Motor neuron (in vitro differentiated cells): Measurements from ENCODE around the gene DCAF8L2. TPM values are rescaled to one million over a fixed set of nuclear protein-coding genes. Genes with fewer than 3 reads are reported as not detected.
"Not testable (repeated sequence)": the region's sequence is repeated elsewhere in the genome, so short reads cannot be mapped to it uniquely, and the experiment has no call there.

Experiments used
- ATAC-seq, 8 experiments: fragments of 200-7000 bp; cut with Tn5 transposase; replicated peaks in 6 of 8; 2 replicates each; pipeline ENCODE4 v1.8.0; 2021; ENCODE audit warnings: mild to moderate bottlenecking in 8 of 8, moderate library complexity in 8 of 8
- H3K27ac ChIP-seq, 2 donors: fragments of 250-450 bp; sonication (Bioruptor Pico); 2 replicates each; pipeline ENCODE4 v1.9.0; 2021; ENCODE audit warnings: antibody characterized with exemption in 2 of 2, mild to moderate bottlenecking in 2 of 2, moderate library complexity in 1 of 2
- H3K4me1 ChIP-seq, 2 donors: fragments of 250-450 bp; sonication (Bioruptor Pico); replicated peaks in 1 of 2; 2 replicates each; pipeline ENCODE4 v1.6.1; 2021; ENCODE audit warnings: antibody characterized with exemption in 2 of 2, mild to moderate bottlenecking in 2 of 2, moderate library complexity in 1 of 2
- H3K4me3 ChIP-seq, 5 donors: fragments of 250-450 bp; sonication (Bioruptor Pico); 2 replicates each; pipeline ENCODE4 v1.9.0; 2021; ENCODE audit warnings: antibody characterized with exemption in 5 of 5, mild to moderate bottlenecking in 5 of 5, moderate library complexity in 4 of 5
- WGBS, 10 experiments: fragments of 450-650 bp; shearing (Covaris generic); methylation state at CpG; one replicate each; pipeline ENCODE4 v1.0.0; 2022; 5-methylcytosine and 5-hydroxymethylcytosine counted together
- in situ Hi-C, 9 experiments: fragments of 400-800 bp; cut with MboI; loops; one replicate each; pipeline ENCODE4 v1.15.0; 2021; ENCODE audit warnings: low sequenced_read_pairs in 9 of 9, low pct_unique_long_range_greater_than_20kb in 2 of 9; ENCODE audit not compliant: unreplicated experiment in 9 of 9
- total RNA-seq, 8 experiments: library from RNA; unstranded; fragments of 300-600 nt; gene quantifications; 2 replicates each; pipeline versions ENCODE4 v1.2.3 to v1.2.4, GENCODE V29; 2022

Gene DCAF8L2
- total RNA-seq, 8 experiments from 2014 or later = 0.05 to 0.24 (median 0.14) TPM; not detected in 5

DNA sequence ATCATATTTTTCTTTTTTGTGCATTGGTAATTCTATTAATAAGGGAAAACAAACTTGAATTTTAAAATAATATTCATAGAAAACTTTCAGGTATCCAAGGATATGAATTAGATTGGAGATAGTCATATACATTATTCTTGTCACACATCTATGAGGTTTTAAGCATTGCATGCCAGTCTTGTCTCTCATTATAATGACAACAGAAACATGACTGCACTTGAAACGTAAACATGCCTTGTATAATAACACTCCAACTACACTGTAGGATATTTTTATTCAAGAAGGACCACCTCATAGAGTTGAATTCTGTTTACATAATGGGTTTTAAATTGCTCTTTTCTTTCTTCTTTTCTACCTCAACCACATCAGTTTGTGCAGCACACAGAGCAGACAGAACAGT, 104.5 kb downstream of the DCAF8L2 start:
- no peaks in the 10 kb centered on the region for H3K4me1 ChIP-seq
- ATAC-seq = no peak
- no peak overlapping the region for H3K27ac ChIP-seq
- WGBS, 10 experiments = 0 to 55% methylated on average over 1 of the region's 1 CpG; no CpG with 5 or more reads in 8 of the 10 experiments
- no peak overlapping the region for H3K4me3 ChIP-seq
- in situ Hi-C loops = no loop called here

DNA sequence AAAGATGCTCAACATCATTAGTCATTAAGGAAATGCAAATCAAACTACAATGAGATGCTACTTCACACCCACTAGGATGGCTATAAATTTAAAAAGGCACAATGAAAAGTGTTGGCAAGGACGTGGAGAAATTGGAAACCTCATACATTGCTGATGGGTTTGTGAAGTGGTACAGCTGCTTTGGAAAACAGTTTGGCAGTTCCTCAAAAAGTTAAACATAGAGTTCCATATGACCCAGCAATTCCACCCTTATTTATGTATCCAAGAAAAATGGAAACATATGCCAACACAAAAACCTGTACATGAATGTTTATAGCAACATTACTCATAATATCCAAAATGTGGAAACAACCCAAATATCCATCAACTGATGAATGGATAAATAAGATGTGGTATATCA, 116.4 kb downstream of the DCAF8L2 start:
- in situ Hi-C loops = no loop called here
- Histone ChIP-seq H3K4me1 (no peaks in the 10 kb centered on the region), H3K27ac (no peak overlapping the region), H3K4me3 (no peak overlapping the region)
- ATAC-seq = no peak
- WGBS, 10 experiments = 0 to 50% (median 0%) methylated on average over 1 of the region's 1 CpG; no CpG with 5 or more reads in 5 of the 10 experiments

DNA sequence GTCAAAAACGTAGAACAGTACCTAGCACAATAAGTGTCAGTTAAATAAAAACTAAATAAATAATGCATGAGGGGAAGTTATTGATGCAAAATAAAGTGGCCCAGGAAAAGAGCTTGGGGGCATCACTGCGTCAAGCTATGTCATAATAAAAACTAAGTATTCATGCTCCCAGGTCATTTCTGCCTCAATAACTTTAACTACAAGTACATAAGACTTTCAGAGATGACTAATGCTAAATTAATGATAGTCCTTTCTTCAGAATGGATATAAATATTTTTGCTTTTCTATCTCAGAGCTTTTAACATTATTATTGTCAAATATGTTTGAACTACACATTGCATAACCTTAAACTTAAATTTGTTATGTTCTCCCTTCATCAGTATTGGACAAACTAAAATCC, 125.5 kb downstream of the DCAF8L2 start:
- in situ Hi-C loops = no loop called here
- Histone ChIP-seq H3K27ac (no peak overlapping the region), H3K4me1 (no peaks in the 10 kb centered on the region), H3K4me3 (no peak overlapping the region)
- WGBS, 10 experiments = 0 to 88% (median 52%) methylated on average over 1 to 2 of the region's 2 CpGs; no CpG with 5 or more reads in 5 of the 10 experiments
- ATAC-seq = no peak

DNA sequence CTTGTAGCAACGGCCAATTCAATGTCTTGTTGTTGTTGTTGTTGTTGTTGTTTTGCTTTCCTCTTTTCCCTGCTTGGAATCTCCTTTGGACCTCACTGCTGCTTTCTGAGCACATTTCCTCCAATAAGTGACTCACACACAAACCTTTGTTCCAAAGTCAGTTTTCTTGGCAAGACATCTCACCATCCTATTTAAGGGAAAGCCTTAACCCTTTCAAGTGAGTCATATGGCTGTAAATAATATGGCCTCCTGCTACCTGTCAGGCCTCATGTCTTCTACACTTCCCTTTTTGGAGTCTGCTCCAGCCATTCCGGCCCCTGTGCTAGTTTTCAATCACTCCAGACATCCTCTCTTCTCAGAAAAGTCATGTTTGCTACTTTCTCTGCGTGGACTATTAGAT, 138.1 kb downstream of the DCAF8L2 start:
- Histone ChIP-seq H3K27ac (no peak overlapping the region), H3K4me3 (no peak overlapping the region), H3K4me1 (no peaks in the 10 kb centered on the region)
- ATAC-seq = no peak
- 0 to 80% (median 30%) methylated on average over 1 to 3 of the region's 3 CpGs; no CpG with 5 or more reads in 6 of the 10 experiments for WGBS, 10 experiments
- in situ Hi-C loops = no loop called here

DNA sequence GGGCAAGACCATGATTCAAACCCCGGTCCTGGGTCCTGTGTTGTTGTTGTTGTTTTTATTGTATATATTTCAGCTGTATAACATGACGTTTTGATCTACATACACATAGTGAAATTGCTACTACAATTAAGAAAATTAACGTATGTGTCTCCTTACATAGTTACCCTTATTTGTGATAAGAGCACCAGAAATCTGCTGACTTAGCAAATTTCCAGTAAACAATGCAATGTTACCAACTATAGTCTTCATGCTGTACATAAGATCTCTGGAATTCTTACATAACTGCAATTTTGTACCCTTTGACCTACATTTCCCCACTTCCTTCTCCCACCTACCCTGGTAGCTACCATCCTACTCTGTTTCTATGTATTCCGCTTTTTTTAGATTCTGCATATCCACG, 141.8 kb downstream of the DCAF8L2 start:
- Histone ChIP-seq H3K4me1 (no peaks in the 10 kb centered on the region), H3K27ac (no peak overlapping the region), H3K4me3 (no peak overlapping the region)
- no peak for ATAC-seq
- 23 to 90% (median 60%) methylated on average over 1 to 4 of the region's 5 CpGs; no CpG with 5 or more reads in 1 of the 10 experiments for WGBS, 10 experiments
- in situ Hi-C loops = no loop called here

DNA sequence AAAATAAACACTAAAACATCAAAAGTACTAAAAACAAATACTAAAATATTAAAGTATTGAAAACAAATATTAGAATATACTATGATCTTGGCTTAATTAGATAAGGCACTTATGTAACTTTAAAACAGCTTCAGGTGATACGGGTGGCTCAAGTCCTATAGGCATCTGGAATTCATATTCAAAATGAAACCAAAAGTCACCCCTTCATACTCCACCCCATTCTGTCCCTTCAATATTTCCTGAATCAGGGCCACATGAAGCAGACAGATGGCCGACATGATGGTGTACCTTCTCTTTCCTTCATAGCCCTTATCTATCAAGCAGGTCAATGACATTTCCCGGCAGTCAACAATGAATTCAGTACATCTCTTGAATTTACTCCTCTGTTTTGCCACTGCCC, 145.8 kb downstream of the DCAF8L2 start:
- Histone ChIP-seq H3K4me3 (no peak overlapping the region), H3K4me1 (no peaks in the 10 kb centered on the region), H3K27ac (no peak overlapping the region)
- in situ Hi-C loops = no loop called here
- no peak for ATAC-seq
- WGBS, 10 experiments = 0 to 100% (median 78%) methylated on average over 1 to 3 of the region's 3 CpGs; no CpG with 5 or more reads in 5 of the 10 experiments

DNA sequence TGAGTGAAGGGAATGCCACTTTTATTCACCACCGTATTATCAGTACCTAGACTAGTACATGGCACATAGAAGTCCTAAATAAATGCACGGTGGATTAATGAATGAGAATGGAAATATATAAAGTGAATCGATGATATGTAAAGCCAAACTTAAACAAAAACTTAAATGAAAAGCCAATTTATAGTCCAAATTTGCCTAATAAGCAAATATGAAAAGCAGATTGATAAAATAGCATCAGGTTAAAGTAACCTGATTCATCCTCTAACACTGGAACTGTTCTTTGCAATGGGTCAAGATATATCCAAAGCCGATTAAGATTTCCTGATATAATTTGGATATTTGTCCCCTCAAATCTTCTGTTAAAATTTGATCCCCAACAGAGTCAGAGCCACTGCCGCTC, 150.8 kb downstream of the DCAF8L2 start:
- no peaks in the 10 kb centered on the region for H3K4me1 ChIP-seq
- no peak overlapping the region for H3K27ac ChIP-seq
- ATAC-seq = no peak
- WGBS, 10 experiments = 4 to 100% (median 79%) methylated on average over 1 to 4 of the region's 5 CpGs; no CpG with 5 or more reads in 2 of the 10 experiments
- in situ Hi-C loops = no loop called here
- H3K4me3 ChIP-seq = no peak overlapping the region

DNA sequence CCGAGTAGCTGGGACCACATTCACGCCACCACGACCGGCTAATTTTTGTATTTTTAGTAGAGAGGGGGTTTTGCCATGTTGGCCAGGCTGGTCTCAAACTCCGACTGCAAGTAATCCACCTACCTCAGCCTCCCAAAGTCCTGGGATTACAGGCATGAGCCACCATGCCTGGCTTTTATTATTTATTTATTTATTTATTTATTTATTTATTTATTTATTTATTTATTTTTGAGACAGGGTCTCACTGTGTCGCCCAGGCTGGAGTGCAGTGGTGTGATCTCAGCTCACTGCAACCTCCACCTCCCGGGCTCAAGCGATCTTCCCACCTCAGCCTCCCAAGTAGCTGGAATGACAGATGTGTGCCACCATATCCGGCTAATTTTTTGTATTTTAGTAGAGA, 153.4 kb downstream of the DCAF8L2 start:
- ATAC-seq = not testable (repeated sequence)

DNA sequence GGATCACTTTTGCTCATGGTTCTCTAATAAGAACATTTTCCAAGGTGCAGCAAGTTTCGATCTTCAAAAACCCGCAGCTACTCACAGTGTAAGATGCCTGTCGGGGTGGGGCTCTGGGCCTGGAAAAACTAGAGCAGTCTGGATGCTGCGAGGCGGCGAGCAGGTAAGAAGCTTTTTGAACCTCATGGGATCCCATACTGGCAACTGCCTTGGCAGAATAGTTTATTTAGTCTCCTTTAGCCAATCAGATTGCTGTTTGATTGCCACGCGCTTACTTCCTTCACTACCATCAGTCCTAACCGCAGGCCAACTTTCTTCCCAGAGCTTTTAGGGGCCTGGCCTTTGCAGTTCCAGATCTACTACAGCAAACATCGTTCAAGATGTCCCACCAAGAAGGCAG, 156.4 kb downstream of the DCAF8L2 start:
- 13 to 100% (median 80%) methylated on average over 1 to 7 of the region's 10 CpGs; no CpG with 5 or more reads in 6 of the 10 experiments for WGBS, 10 experiments
- no peak for ATAC-seq
- Histone ChIP-seq H3K27ac (no peak overlapping the region), H3K4me1 (no peaks in the 10 kb centered on the region), H3K4me3 (no peak overlapping the region)
- in situ Hi-C loops = no loop called here

More for the DNA sequence above, 153.4 kb downstream of the DCAF8L2 start:
- H3K4me1 ChIP-seq, in situ Hi-C loops, H3K4me3 ChIP-seq, H3K27ac ChIP-seq: not testable (repeated sequence)
- WGBS, 10 experiments = 18 to 90% (median 45%) methylated on average over 3 to 4 of the region's 9 CpGs; no CpG with 5 or more reads in 7 of the 10 experiments

DNA sequence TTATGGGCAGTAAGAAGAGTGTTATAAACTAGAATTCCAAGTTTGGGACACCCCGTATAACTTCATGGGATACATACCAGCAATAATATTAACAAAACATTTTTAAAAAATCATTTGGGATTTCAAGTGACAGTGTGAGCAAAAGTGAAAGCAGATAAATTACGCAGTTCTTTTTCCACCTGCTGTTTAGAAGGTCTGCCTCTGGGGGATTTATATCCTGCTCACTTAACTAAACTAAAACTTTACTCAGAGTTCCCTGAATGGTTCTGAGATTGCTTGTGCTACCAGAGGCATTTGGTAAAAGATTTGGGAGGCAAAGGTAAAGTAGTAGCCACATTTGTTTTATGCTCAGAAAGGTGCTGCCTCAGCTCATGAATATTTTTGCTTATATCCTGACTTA, 160.2 kb downstream of the DCAF8L2 start:
- H3K4me3 ChIP-seq, in situ Hi-C loops: not testable (repeated sequence)
- 61 to 83% (median 75%) methylated on average over 1 to 2 of the region's 2 CpGs; no CpG with 5 or more reads in 7 of the 10 experiments for WGBS, 10 experiments

DNA sequence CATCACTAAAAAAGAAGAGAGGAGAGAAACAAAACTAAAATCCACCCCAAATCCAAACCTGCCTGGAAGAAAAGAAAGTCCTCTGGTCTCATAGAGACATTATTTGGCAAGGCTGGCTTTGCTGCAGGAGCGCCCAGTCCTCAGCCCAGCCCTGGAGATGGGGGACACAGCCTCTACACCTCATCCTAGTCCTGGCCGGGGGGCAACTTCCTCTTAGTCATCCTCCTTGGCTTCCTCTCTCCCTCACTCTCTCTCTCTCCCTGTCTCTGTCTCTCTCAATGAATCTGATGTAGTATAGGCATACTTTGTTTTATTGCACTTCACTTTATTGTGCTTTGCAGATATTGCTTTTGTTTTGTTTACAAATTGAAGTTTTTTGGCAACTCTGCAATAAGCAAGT, 161.8 kb downstream of the DCAF8L2 start:
- Histone ChIP-seq H3K4me1 (no peaks in the 10 kb centered on the region), H3K27ac (no peak overlapping the region), H3K4me3 (no peak overlapping the region)
- ATAC-seq = no peak
- WGBS, 10 experiments = 100% methylated on average over 1 of the region's 2 CpGs; no CpG with 5 or more reads in 8 of the 10 experiments
- in situ Hi-C loops = no loop called here

More for the DNA sequence above, 160.2 kb downstream of the DCAF8L2 start:
- H3K4me1 ChIP-seq, ATAC-seq, H3K27ac ChIP-seq: not testable (repeated sequence)

DNA sequence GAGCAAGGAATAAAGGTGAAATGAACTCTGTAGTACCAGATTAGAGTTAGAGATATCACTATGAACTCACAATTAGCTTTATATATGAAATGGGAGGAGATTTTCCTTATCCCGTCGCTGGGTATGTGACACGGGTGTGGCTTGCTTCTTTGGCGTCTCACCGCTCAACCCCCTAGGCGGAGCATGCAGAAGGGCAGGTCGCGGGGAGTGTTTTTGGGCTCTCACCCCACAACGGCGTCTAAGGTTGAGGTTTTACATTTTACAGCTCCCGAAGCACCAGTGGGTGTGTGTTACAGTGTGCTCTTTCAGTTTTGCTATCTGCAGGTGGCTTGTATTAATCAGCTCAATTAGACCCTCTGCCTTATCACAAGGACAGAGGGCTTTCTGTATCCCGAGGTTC, 175.6 kb downstream of the DCAF8L2 start:
- H3K27ac ChIP-seq = no peak overlapping the region
- WGBS, 10 experiments = 0 to 100% (median 40%) methylated on average over 1 to 6 of the region's 12 CpGs; no CpG with 5 or more reads in 7 of the 10 experiments
- in situ Hi-C loops = no loop called here
- H3K4me3 ChIP-seq = no peak overlapping the region
- ATAC-seq = no peak
- H3K4me1 ChIP-seq = no peaks in the 10 kb centered on the region

DNA sequence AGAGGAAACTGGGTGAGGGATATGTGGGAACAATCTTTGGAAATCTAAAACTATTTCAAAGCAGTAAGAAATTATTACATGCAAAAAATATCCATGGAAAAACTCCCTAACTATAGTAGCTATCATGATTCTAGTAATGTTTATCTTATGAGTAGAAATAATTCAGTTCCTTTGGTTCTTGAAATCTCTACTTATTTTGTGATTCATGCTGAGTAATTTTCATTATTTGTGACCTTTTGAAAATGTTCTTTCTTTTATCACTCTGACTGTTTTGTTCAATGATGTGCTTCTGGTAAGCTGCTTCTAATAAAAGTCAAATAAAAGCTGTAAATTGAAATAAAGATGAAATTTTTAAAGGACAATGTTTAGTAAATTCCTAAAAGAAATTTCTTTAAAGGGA, 177.2 kb downstream of the DCAF8L2 start:
- no peak overlapping the region for H3K4me3 ChIP-seq
- in situ Hi-C loops = no loop called here
- no peaks in the 10 kb centered on the region for H3K4me1 ChIP-seq
- no peak overlapping the region for H3K27ac ChIP-seq
- no peak for ATAC-seq

DNA sequence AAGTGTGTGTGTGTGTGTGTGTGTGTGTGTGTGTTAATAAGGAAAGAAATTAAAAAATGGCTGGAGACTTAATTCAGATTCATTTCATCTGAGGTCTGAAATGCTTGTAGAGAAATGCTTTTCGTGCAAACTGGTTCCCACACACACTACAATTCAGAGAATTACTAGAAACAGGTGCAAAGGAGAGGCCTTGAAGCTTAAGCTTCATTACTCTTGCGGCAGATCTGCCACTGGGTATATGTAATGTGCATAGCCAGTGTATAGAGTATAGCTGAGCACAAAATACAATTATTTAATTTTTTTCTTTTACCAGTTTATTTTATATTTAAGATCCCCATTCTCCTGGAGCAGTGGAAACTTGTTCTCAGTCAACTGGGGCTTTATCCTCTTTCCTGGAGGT, 185.8 kb downstream of the DCAF8L2 start:
- Histone ChIP-seq H3K4me1 (no peaks in the 10 kb centered on the region), H3K4me3 (no peak overlapping the region), H3K27ac (no peak overlapping the region)
- ATAC-seq = no peak
- in situ Hi-C loops = no loop called here
- 33 to 100% (median 67%) methylated on average over 1 to 2 of the region's 2 CpGs; no CpG with 5 or more reads in 5 of the 10 experiments for WGBS, 10 experiments
